Measurements from ENCODE around the gene RAB3A. TPM values are rescaled to one million over a fixed set of nuclear protein-coding genes. Genes with fewer than 3 reads are reported as not detected.

Gene RAB3A
- total and polyA plus RNA-seq, 8 donors = 0.87 to 2.2 (median 2.0) TPM; not detected in 1

- intact Hi-C loops (cut with DNase I; ENCODE audit: low total_unique reads) = no loop called here
- peaks cover 3 to 95% (median 46%) of the 10 kb centered on the region in 3 donors for H3K27me3 ChIP-seq
- peaks cover 10 to 31% (median 30%) of the 10 kb centered on the region in 4 donors for H3K4me1 ChIP-seq
- no peaks in the 10 kb centered on the region for H3K36me3 ChIP-seq
- peak within 1 kb of the TSS in 3 of 4 donors; percentile 38 to 46 (median 43) for H3K4me3 ChIP-seq
- no peak for TF ChIP-seq EP300 (IDR thresholded peaks at IDR 0.05)
- TF ChIP-seq, protein P1, sequence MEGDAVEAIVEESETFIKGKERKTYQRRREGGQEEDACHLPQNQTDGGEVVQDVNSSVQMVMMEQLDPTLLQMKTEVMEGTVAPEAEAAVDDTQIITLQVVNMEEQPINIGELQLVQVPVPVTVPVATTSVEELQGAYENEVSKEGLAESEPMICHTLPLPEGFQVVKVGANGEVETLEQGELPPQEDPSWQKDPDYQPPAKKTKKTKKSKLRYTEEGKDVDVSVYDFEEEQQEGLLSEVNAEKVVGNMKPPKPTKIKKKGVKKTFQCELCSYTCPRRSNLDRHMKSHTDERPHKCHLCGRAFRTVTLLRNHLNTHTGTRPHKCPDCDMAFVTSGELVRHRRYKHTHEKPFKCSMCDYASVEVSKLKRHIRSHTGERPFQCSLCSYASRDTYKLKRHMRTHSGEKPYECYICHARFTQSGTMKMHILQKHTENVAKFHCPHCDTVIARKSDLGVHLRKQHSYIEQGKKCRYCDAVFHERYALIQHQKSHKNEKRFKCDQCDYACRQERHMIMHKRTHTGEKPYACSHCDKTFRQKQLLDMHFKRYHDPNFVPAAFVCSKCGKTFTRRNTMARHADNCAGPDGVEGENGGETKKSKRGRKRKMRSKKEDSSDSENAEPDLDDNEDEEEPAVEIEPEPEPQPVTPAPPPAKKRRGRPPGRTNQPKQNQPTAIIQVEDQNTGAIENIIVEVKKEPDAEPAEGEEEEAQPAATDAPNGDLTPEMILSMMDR (IDR thresholded peaks at IDR 0.05) = no peak
- TF ChIP-seq POLR2AphosphoS5 (IDR thresholded peaks at IDR 0.05) = no peak
- DNase-seq = peak in 1 of 2 donors; percentile 60
- H3K9me3 ChIP-seq = no peaks in the 10 kb centered on the region
- H3K27ac ChIP-seq = peak within 1 kb of the TSS in 4 of 5 donors; percentile 7 to 58 (median 22)
- 3 to 6% (median 5%) methylated on average over 20 to 51 of the region's 51 CpGs for WGBS, 5 donors
These were observed 22.0 kb upstream of the RAB3A start, which contains the start of gene PDE4C for GRCh38 chr19:18225702-18226468. TSS of gene PDE4C (minus strand) at chr19:18226438. CDS start at chr19:18226415, 23 bp downstream.

GRCh38 chr19:18225355-18225701 is 21.5 kb upstream of the RAB3A start:
- Histone ChIP-seq H3K27me3 (peaks cover 3 to 95% (median 51%) of the 10 kb centered on the region in 3 donors), H3K36me3 (no peaks in the 10 kb centered on the region), H3K27ac (peak overlapping the region in 4 of 5 donors; percentile 7 to 58 (median 22)), H3K4me3 (peak overlapping the region in 3 of 4 donors; percentile 38 to 46 (median 43)), H3K4me1 (peaks cover 10 to 35% (median 34%) of the 10 kb centered on the region in 4 donors), H3K9me3 (no peaks in the 10 kb centered on the region)
- no peak for TF ChIP-seq EP300 (IDR thresholded peaks at IDR 0.05)
- no peak for TF ChIP-seq POLR2A (IDR thresholded peaks at IDR 0.05)
- TF ChIP-seq POLR2AphosphoS5 (IDR thresholded peaks at IDR 0.05) = no peak
- DNase-seq = no peak
- intact Hi-C loops (cut with DNase I; ENCODE audit: low total_unique reads) = no loop called here
- WGBS, 5 donors = 2 to 14% (median 9%) methylated on average over 7 to 16 of the region's 16 CpGs

DNA sequence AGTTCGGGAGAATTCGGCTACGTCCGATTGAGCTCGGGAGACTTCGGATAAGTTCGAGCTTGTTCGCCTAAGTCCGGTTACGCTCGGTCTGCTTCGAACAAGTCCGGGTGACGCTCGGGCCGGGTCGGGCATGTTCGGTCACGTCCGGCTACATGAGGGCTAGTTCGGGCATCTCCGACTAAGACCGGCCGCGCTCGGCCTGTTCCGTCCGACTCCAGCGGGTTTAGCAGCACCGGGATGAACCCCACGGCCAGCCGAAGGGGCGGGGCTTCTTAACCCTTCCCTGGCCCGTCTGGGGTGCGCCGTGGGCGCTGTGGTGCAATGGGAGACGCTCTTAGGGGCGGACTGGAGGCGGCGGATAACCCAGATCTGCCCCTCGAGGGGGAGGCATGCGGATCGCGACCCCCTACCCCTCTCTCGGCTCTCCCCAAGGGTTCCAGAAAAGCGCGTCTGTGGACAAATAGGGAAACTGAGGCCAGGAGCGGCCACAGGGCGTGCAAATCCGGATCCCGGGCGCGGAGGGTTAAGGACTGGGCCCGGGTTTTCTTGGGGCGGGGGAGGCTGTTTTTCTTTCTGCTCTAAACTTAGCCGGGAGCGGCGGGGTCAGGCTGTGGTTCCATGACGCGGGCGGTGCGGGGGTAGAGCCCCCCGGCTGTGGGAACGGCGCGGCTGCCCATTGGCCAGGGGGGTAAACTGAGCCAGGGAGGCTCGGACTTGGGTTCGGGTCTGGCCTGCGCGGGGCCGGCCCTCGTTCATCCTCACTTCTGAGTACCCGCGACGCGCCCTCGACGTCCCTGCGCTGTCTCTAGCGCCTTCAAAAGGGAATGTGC is 20.9 kb upstream of the RAB3A start:
- Histone ChIP-seq H3K9me3 (no peaks in the 10 kb centered on the region), H3K27me3 (peaks cover 3 to 95% (median 54%) of the 10 kb centered on the region in 3 donors), H3K27ac (peak overlapping the region in 3 of 5 donors; percentile 15 to 61 (median 31)), H3K36me3 (no peaks in the 10 kb centered on the region), H3K4me3 (peak overlapping the region; percentile 38 to 46 (median 44)), H3K4me1 (peaks cover 10 to 35% (median 34%) of the 10 kb centered on the region in 4 donors)
- intact Hi-C loops (cut with DNase I; ENCODE audit: low total_unique reads) = no loop called here
- WGBS, 5 donors = 1 to 4% (median 1%) methylated on average over 38 to 81 of the region's 81 CpGs
- DNase-seq = peak; percentile 99
- TF ChIP-seq EP300 (IDR thresholded peaks at IDR 0.05) (no peak), POLR2A (IDR thresholded peaks at IDR 0.05) (no peak), POLR2AphosphoS5 (IDR thresholded peaks at IDR 0.05) (peak in 1 of 3 donors; percentile 50)
- TF ChIP-seq, protein P1 (IDR thresholded peaks at IDR 0.05) = no peak

- Histone ChIP-seq H3K27ac (peak overlapping the region in 2 of 5 donors; percentile 31 to 61), H3K27me3 (peaks cover 3 to 89% (median 51%) of the 10 kb centered on the region in 3 donors), H3K4me1 (peaks cover 10 to 35% (median 34%) of the 10 kb centered on the region in 4 donors), H3K36me3 (no peaks in the 10 kb centered on the region), H3K4me3 (peak overlapping the region; percentile 38 to 46 (median 44)), H3K9me3 (no peaks in the 10 kb centered on the region)
- peak in 1 of 2 donors; percentile 67 for DNase-seq
- intact Hi-C loops (cut with DNase I; ENCODE audit: low total_unique reads) = no loop called here
- WGBS, 5 donors = 6 to 7% (median 6%) methylated on average over 35 to 39 of the region's 39 CpGs
- TF ChIP-seq, protein P1 (IDR thresholded peaks at IDR 0.05) = no peak
- TF ChIP-seq POLR2A (IDR thresholded peaks at IDR 0.05) = no peak
- no peak for TF ChIP-seq POLR2AphosphoS5 (IDR thresholded peaks at IDR 0.05)
- no peak for TF ChIP-seq EP300 (IDR thresholded peaks at IDR 0.05)
These were observed 20.1 kb upstream of the RAB3A start for GRCh38 chr19:18223860-18224524.

Data from stomach (tissue), 9 donors.